ENCODE measurements around the gene STPG3.

STPG3 gene

DNA sequence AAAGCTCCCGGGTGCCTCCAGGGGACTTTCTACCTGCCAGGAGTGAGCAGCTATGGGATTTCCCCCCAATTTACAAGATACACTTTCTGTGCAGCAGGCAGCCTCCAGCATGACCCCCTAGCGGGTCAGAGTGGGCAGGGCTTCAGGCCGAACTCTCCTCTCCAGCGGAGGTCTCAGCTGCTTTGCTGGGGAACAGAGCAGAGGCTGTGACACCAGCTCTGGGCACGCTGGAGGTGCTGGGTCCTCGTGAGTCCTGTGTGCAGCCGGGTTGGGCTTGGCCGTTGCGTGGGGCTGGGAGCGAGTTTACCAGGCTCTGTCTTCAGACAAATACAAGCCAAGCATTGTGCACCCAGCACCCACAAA is 48.1 kb downstream of the STPG3 start:
- H3K4me1 ChIP-seq (ENCODE audit: control insufficient read depth in 1 of 2, insufficient read depth in 1 of 2, low read depth in 1 of 2, low read length in 1 of 2), result peaks cover 11 to 38% of the 10 kb centered on the region in 2 experiments
- no peak for TF ChIP-seq CTCF (IDR thresholded peaks at IDR 0.05)
- no peak overlapping the region for H3K27ac ChIP-seq
- no peak overlapping the region for H3K4me3 ChIP-seq (ENCODE audit: low read depth in 1 of 2, low read length in 1 of 2)
- no peaks in the 10 kb centered on the region for H3K36me3 ChIP-seq
- no peaks in the 10 kb centered on the region for H3K9me3 ChIP-seq
- peaks cover 98% of the 10 kb centered on the region for H3K27me3 ChIP-seq

GRCh38 chr9:137299938-137300337 is 48.9 kb downstream of the STPG3 start:
- no peak overlapping the region for H3K27ac ChIP-seq
- TF ChIP-seq CTCF (IDR thresholded peaks at IDR 0.05), result no peak
- no peaks in the 10 kb centered on the region for H3K9me3 ChIP-seq
- peaks cover 11 to 34% of the 10 kb centered on the region in 2 experiments for H3K4me1 ChIP-seq (ENCODE audit: control insufficient read depth in 1 of 2, insufficient read depth in 1 of 2, low read depth in 1 of 2, low read length in 1 of 2)
- no peaks in the 10 kb centered on the region for H3K36me3 ChIP-seq
- peaks cover 98% of the 10 kb centered on the region for H3K27me3 ChIP-seq
- H3K4me3 ChIP-seq (ENCODE audit: low read depth in 1 of 2, low read length in 1 of 2), result no peak overlapping the region

DNA sequence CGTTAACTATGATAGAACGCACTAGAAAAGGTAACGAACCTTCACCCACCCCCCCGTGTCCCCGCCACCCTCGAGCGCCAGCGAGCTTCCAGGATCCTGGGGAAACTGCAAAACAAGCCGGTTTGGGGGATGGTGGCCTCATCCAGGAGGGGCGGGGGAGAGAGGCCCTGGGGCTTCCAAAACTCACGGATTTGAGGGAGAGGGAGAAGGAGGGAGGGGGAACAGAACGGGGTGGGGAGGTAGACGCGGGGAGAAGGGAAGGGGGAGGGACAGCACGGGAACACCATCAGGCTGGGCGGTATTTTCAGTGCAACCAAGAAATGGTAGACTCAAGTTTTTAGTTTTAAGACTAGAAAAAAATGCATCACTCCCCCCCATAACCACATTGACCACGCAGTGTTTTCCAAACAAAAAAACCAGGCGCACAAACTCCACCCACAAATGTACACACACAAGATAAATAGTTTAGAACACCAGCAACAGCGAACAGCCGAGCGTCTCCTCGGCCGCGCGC is 49.5 kb downstream of the STPG3 start:
- Histone ChIP-seq H3K27ac (no peak overlapping the region), H3K4me1 (ENCODE audit: control insufficient read depth in 1 of 2, insufficient read depth in 1 of 2, low read depth in 1 of 2, low read length in 1 of 2) (peaks cover 11 to 28% of the 10 kb centered on the region in 2 experiments), H3K4me3 (ENCODE audit: low read depth in 1 of 2, low read length in 1 of 2) (peak overlapping the region; percentile 27 to 43), H3K9me3 (no peaks in the 10 kb centered on the region), H3K27me3 (peaks cover 98% of the 10 kb centered on the region), H3K36me3 (no peaks in the 10 kb centered on the region)
- TF ChIP-seq CTCF (IDR thresholded peaks at IDR 0.05), result no peak

DNA sequence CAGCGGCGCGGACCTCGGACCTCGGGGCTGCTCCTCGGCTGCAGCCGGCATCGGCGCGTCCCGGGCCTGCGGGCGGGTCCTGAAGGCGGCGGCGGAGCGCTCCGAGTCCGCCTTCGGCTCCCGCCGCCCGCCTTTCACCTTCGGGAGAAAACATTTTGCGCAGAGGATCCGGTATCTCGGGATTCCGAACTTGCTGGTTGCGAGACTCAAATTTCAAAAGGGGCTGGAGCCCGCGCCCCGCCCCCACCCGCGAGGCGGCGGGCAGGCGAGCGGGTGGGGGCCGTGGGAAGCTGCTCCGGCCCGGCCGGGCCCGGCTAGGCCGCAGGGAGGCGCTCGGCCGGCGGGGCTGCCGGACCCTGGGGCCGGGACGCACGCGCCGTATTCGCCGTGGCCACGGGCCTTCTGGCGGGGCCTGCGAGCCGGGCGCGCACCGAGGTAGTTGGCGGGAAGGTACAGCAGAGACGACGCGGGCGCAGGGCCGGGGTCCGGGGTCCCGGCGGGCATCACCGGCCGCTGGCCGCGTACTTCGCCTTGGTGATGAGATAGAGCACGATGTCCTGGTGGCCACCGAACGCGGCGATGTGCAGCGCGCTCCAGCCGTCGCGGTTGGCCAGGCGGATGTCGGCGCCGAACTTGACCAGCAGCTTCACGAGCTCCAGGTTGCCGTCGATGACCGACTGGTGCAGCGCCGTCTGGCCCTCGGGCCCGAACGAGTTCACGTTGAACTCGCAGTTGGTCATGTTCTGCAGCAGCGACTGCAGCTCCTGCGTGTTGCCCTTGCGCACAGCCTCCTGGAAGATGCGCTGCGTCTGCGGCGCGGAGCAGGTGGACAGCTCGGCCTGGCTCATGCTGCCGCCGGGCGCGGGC is 50.2 kb downstream of the STPG3 start:
- TF ChIP-seq CTCF (IDR thresholded peaks at IDR 0.05), result no peak
- Histone ChIP-seq H3K9me3 (no peaks in the 10 kb centered on the region), H3K4me1 (ENCODE audit: control insufficient read depth in 1 of 2, insufficient read depth in 1 of 2, low read depth in 1 of 2, low read length in 1 of 2) (peaks cover 11 to 24% of the 10 kb centered on the region in 2 experiments), H3K4me3 (ENCODE audit: low read depth in 1 of 2, low read length in 1 of 2) (peak overlapping the region; percentile 43 to 55), H3K27me3 (peaks cover 98% of the 10 kb centered on the region), H3K36me3 (no peaks in the 10 kb centered on the region), H3K27ac (no peak overlapping the region)

DNA sequence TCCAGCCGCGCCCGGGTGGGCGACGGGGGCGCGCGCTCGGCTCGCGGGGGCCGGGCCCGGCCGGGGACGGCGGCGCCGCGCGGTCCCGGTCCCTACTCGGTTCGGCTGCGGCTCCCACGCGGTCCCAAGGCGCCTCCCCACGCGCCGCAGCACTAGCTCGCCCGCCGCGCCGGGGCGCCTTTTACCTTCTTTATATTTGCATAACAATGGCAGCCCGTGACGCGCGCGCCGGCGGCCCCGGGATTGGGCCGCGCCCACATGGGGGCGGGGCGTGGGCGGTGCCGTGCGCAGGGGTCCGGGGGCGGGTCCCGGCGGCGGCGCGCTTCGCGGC is 51.0 kb downstream of the STPG3 start, which contains the start of gene NRARP:
Gene NRARP (minus strand): TSS at position 154 of the 331 bp plus-strand sequence. CDS start 343 bp downstream, outside the sequence.
- TF ChIP-seq CTCF (IDR thresholded peaks at IDR 0.05), result no peak
- no peaks in the 10 kb centered on the region for H3K36me3 ChIP-seq

More for the DNA sequence above, 51.0 kb downstream of the STPG3 start, which contains the start of gene NRARP:
- Histone ChIP-seq H3K4me1 (ENCODE audit: control insufficient read depth in 1 of 2, insufficient read depth in 1 of 2, low read depth in 1 of 2, low read length in 1 of 2) (peaks cover 11 to 24% of the 10 kb centered on the region in 2 experiments), H3K27me3 (peaks cover 98% of the 10 kb centered on the region), H3K4me3 (ENCODE audit: low read depth in 1 of 2, low read length in 1 of 2) (peak within 1 kb of the TSS; percentile 43 to 55), H3K27ac (no peak within 1 kb of the TSS), H3K9me3 (no peaks in the 10 kb centered on the region)

All from neutrophil (primary cell).